Suprapubic skin (tissue), 4 donors: ENCODE measurements around the gene PPY.

Experiments used
- CTCF ChIP-seq, 2 donors: fragments of 200-600 bp in 1 of 2; fragments of 450-650 bp in 1 of 2; sonication (generic) in 1 of 2; IDR thresholded peaks; one replicate each; pipeline ENCODE4 v1.5.1; 2016 to 2019; ENCODE audit warnings: antibody characterized with exemption in 2 of 2, mild to moderate bottlenecking in 1 of 2, moderate library complexity in 1 of 2
- EP300 ChIP-seq: sonication (generic); formaldehyde crosslinking; IDR thresholded peaks from one replicate; pipeline ENCODE4 v1.6.1; 2017; ENCODE audit warnings: antibody characterized with exemption
- POLR2A ChIP-seq, 2 donors: fragments of 450-650 bp; IDR thresholded peaks; one replicate each; pipeline ENCODE4 v1.6.1; 2017; ENCODE audit warnings: antibody characterized with exemption in 2 of 2, mild to moderate bottlenecking in 2 of 2, moderate library complexity in 2 of 2
- POLR2AphosphoS5 ChIP-seq, 3 donors: sonication (generic); formaldehyde crosslinking; IDR thresholded peaks; one replicate each; pipeline ENCODE4 v1.6.1; 2017; ENCODE audit warnings: antibody characterized with exemption in 3 of 3

- TF ChIP-seq CTCF (IDR thresholded peaks at IDR 0.05) (no peak), EP300 (no peak), POLR2A (IDR thresholded peaks at IDR 0.05) (no peak), POLR2AphosphoS5 (IDR thresholded peaks at IDR 0.05) (no peak)
Observed at GRCh38 chr17:43987131-43988021, 45.1 kb upstream of the PPY start.
